ENCODE results near the gene MAP3K15.
A peak's percentile ranks its signal among the peaks of the same experiment; 100 is the strongest.

MAP3K15 gene

DNA sequence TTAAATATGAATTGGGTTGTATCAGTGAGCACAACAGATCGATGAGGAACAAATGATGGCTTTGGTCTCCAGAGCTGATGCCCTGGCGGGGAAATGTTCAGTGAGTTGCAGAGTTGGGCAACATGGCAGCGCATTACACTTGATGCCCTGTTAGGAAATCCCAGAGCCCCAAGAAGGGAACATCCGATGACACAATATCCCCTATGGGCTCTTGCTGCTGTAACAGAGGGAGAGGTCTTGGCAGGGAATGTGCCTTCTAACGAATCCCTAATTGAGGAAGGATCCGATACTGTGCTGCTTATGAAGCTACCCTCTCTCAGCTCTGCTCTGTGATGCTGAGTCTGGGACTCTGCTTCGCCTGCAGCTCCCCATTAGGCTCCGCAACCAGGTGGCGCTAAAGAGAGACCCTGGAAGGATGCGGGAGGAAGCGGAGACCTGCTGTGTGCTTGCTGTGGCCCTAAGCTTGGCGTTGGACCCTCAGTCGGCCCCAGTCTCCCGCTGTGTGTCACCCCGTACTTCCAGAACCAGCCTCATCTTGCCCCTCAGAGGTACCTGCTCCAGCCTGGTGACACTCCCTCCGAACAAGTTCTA, 132.7 kb downstream of the MAP3K15 start:
- TF ChIP-seq YY1 (IDR thresholded peaks at IDR 0.05; ENCODE audit: insufficient read depth, insufficient read length) (no peak), SUZ12 (IDR thresholded peaks at IDR 0.05; ENCODE audit: extremely low read depth, insufficient read depth, insufficient read length) (no peak), ZNF274 (IDR thresholded peaks at IDR 0.05; ENCODE audit: low read depth, low read length) (no peak)
- no peak overlapping the region for H3K4me3 ChIP-seq (ENCODE audit: insufficient read length, low read depth)
- DNase-seq (ENCODE audit: low read depth, low spot score) = peak; percentile 63

DNA sequence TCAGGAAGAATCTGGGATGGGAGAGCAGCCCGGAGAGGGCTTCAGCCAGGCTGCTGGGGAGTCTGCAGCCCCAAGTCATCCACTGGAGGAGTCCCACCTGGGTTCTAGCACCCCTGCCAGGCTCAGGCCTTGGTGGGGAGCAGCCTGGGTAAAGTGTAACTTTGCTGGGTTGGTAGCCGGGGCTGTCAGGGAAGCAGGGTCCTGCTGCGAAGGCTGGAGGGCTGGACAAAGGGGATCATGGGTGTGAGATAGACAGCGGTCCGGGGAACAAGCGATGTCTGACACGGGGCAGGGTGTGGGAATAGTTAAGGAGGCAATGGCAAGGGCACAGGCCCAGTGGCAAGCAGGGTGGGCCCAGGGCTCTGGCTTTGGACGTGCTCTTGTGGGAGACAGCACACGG, 134.0 kb downstream of the MAP3K15 start:
- no peaks in the 10 kb centered on the region for H3K9me3 ChIP-seq (ENCODE audit: insufficient read depth, low read length)
- DNase-seq (ENCODE audit: low read depth, low spot score) = no peak
- H3K4me3 ChIP-seq (ENCODE audit: insufficient read length, low read depth) = no peak overlapping the region
- peaks cover 11% of the 10 kb centered on the region for H3K36me3 ChIP-seq (ENCODE audit: insufficient read depth, insufficient read length, low read length)
- TF ChIP-seq ZNF274 (IDR thresholded peaks at IDR 0.05; ENCODE audit: low read depth, low read length) (no peak), SUZ12 (IDR thresholded peaks at IDR 0.05; ENCODE audit: extremely low read depth, insufficient read depth, insufficient read length) (no peak), YY1 (IDR thresholded peaks at IDR 0.05; ENCODE audit: insufficient read depth, insufficient read length) (no peak)
- no peak overlapping the region for H3K9ac ChIP-seq (ENCODE audit: insufficient read length, low read depth)
- H3K27me3 ChIP-seq (ENCODE audit: insufficient read depth, insufficient read length) = no peaks in the 10 kb centered on the region
- H3K4me1 ChIP-seq (ENCODE audit: insufficient read depth, insufficient read length) = no peaks in the 10 kb centered on the region

More for the DNA sequence above, 132.7 kb downstream of the MAP3K15 start:
- Histone ChIP-seq H3K4me1 (ENCODE audit: insufficient read depth, insufficient read length) (no peaks in the 10 kb centered on the region), H3K27me3 (ENCODE audit: insufficient read depth, insufficient read length) (no peaks in the 10 kb centered on the region), H3K9ac (ENCODE audit: insufficient read length, low read depth) (no peak overlapping the region), H3K9me3 (ENCODE audit: insufficient read depth, low read length) (no peaks in the 10 kb centered on the region), H3K36me3 (ENCODE audit: insufficient read depth, insufficient read length, low read length) (peaks cover 10% of the 10 kb centered on the region)

- Histone ChIP-seq H3K36me3 (ENCODE audit: insufficient read depth, insufficient read length, low read length) (peaks cover 13% of the 10 kb centered on the region), H3K9me3 (ENCODE audit: insufficient read depth, low read length) (no peaks in the 10 kb centered on the region), H3K27me3 (ENCODE audit: insufficient read depth, insufficient read length) (no peaks in the 10 kb centered on the region), H3K4me1 (ENCODE audit: insufficient read depth, insufficient read length) (no peaks in the 10 kb centered on the region), H3K9ac (ENCODE audit: insufficient read length, low read depth) (no peak overlapping the region), H3K4me3 (ENCODE audit: insufficient read length, low read depth) (no peak overlapping the region)
- no peak for DNase-seq (ENCODE audit: low read depth, low spot score)
- no peak for TF ChIP-seq SUZ12 (IDR thresholded peaks at IDR 0.05; ENCODE audit: extremely low read depth, insufficient read depth, insufficient read length)
- no peak for TF ChIP-seq ZNF274 (IDR thresholded peaks at IDR 0.05; ENCODE audit: low read depth, low read length)
- no peak for TF ChIP-seq YY1 (IDR thresholded peaks at IDR 0.05; ENCODE audit: insufficient read depth, insufficient read length)
Observed at GRCh38 chrX:19377799-19378198, 137.5 kb downstream of the MAP3K15 start.

GRCh38 chrX:19375546-19375945, 139.8 kb downstream of the MAP3K15 start:
- Histone ChIP-seq H3K9ac (ENCODE audit: insufficient read length, low read depth) (no peak overlapping the region), H3K36me3 (ENCODE audit: insufficient read depth, insufficient read length, low read length) (peaks cover 20% of the 10 kb centered on the region), H3K9me3 (ENCODE audit: insufficient read depth, low read length) (no peaks in the 10 kb centered on the region), H3K4me3 (ENCODE audit: insufficient read length, low read depth) (no peak overlapping the region), H3K4me1 (ENCODE audit: insufficient read depth, insufficient read length) (no peaks in the 10 kb centered on the region), H3K27me3 (ENCODE audit: insufficient read depth, insufficient read length) (no peaks in the 10 kb centered on the region)
- TF ChIP-seq ZNF274 (IDR thresholded peaks at IDR 0.05; ENCODE audit: low read depth, low read length) (no peak), YY1 (IDR thresholded peaks at IDR 0.05; ENCODE audit: insufficient read depth, insufficient read length) (no peak)
- DNase-seq (ENCODE audit: low read depth, low spot score) = no peak

GRCh38 chrX:19373351-19373891, 141.9 kb downstream of the MAP3K15 start:
- no peak for TF ChIP-seq SUZ12 (IDR thresholded peaks at IDR 0.05; ENCODE audit: extremely low read depth, insufficient read depth, insufficient read length)
- no peak for TF ChIP-seq ZNF274 (IDR thresholded peaks at IDR 0.05; ENCODE audit: low read depth, low read length)
- no peak for TF ChIP-seq YY1 (IDR thresholded peaks at IDR 0.05; ENCODE audit: insufficient read depth, insufficient read length)
- no peaks in the 10 kb centered on the region for H3K27me3 ChIP-seq (ENCODE audit: insufficient read depth, insufficient read length)
- H3K9me3 ChIP-seq (ENCODE audit: insufficient read depth, low read length) = no peaks in the 10 kb centered on the region
- peak overlapping the region; percentile 1 for H3K9ac ChIP-seq (ENCODE audit: insufficient read length, low read depth)
- no peak overlapping the region for H3K4me3 ChIP-seq (ENCODE audit: insufficient read length, low read depth)
- DNase-seq (ENCODE audit: low read depth, low spot score) = no peak
- H3K4me1 ChIP-seq (ENCODE audit: insufficient read depth, insufficient read length) = no peaks in the 10 kb centered on the region
- peaks cover 21% of the 10 kb centered on the region for H3K36me3 ChIP-seq (ENCODE audit: insufficient read depth, insufficient read length, low read length)

DNA sequence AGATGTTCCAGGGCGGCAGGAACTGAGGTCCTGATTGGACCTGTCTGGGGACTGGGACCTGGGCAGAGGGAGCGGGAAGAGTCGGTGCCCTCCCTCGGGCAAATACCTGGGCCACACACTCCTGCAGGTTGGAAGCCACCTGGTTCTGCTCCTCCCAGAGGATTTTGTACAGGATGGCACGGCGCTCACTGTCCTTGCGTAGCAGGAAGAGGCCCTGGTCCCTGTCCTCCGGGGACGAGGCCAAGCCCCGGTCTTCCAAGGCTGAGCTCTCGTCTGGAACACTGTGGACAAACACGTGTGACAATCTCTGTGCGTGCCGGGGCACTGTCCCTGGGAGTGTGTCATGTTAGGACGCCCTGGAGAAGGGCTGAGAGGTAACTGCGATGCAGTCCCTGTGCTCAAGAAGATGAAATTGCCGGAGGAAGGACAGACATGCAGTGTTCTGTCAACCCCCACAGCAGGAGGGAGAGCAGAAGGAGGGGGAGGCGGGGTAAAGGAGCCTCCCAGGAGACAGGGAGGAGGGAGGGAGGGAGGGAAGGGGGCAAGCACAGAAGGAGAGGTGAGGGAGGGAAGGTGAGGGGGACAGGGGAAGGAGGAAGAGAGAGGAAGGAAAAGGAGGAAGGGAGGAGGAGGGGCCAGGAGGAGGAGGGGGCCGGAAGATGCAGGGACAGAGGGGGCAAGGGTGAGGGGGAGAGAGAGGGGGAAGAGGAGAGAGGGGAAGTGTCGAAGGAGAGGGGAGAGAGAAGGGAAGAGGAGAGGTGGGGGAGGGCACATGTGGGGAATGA, 142.6 kb downstream of the MAP3K15 start:
- peak overlapping the region; percentile 42 for H3K4me3 ChIP-seq (ENCODE audit: insufficient read length, low read depth)
- DNase-seq (ENCODE audit: low read depth, low spot score) = peak; percentile 20
- peak overlapping the region; percentile 70 for H3K9ac ChIP-seq (ENCODE audit: insufficient read length, low read depth)
- peaks cover 17% of the 10 kb centered on the region for H3K36me3 ChIP-seq (ENCODE audit: insufficient read depth, insufficient read length, low read length)
- TF ChIP-seq YY1 (IDR thresholded peaks at IDR 0.05; ENCODE audit: insufficient read depth, insufficient read length) (no peak), SUZ12 (IDR thresholded peaks at IDR 0.05; ENCODE audit: extremely low read depth, insufficient read depth, insufficient read length) (no peak), ZNF274 (IDR thresholded peaks at IDR 0.05; ENCODE audit: low read depth, low read length) (no peak)
- no peaks in the 10 kb centered on the region for H3K4me1 ChIP-seq (ENCODE audit: insufficient read depth, insufficient read length)
- no peaks in the 10 kb centered on the region for H3K9me3 ChIP-seq (ENCODE audit: insufficient read depth, low read length)
- H3K27me3 ChIP-seq (ENCODE audit: insufficient read depth, insufficient read length) = no peaks in the 10 kb centered on the region

DNA sequence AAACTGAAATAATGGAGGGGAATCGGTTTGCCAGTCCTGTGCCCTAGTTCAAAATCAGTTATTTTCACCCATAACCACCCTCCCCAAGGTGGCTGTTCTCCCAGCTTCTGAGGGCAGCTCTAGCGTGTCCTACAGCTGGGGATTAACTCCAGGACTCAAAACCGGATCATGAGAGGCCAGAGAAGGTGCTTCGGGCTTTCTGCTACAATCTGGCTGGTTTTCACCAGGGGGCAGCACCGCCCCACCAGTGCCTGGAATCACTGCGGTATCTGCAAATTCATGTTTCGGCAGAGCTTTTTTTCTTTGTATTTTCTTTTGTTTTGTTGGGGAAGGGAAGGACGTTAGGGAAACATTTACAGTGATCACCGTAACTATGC, 143.2 kb downstream of the MAP3K15 start:
- Histone ChIP-seq H3K4me3 (ENCODE audit: insufficient read length, low read depth) (peak overlapping the region; percentile 42), H3K36me3 (ENCODE audit: insufficient read depth, insufficient read length, low read length) (peaks cover 15% of the 10 kb centered on the region), H3K9me3 (ENCODE audit: insufficient read depth, low read length) (no peaks in the 10 kb centered on the region), H3K4me1 (ENCODE audit: insufficient read depth, insufficient read length) (no peaks in the 10 kb centered on the region), H3K9ac (ENCODE audit: insufficient read length, low read depth) (peak overlapping the region; percentile 70), H3K27me3 (ENCODE audit: insufficient read depth, insufficient read length) (no peaks in the 10 kb centered on the region)
- no peak for TF ChIP-seq YY1 (IDR thresholded peaks at IDR 0.05; ENCODE audit: insufficient read depth, insufficient read length)
- TF ChIP-seq SUZ12 (IDR thresholded peaks at IDR 0.05; ENCODE audit: extremely low read depth, insufficient read depth, insufficient read length) = no peak
- no peak for TF ChIP-seq ZNF274 (IDR thresholded peaks at IDR 0.05; ENCODE audit: low read depth, low read length)
- peak; percentile 74 for DNase-seq (ENCODE audit: low read depth, low spot score)

All from NT2/D1 (cell line).